ENCODE results near the gene ERCC6L2.

The ERCC6L2 gene

GRCh38 chr9:95977371-95977770 is 101.9 kb downstream of the ERCC6L2 start:
- DNase-seq: no peak

GRCh38 chr9:95978106-95978505 is 102.6 kb downstream of the ERCC6L2 start:
- no peak for DNase-seq

- no peak for DNase-seq
Measured at GRCh38 chr9:95979446-95979845, 104.0 kb downstream of the ERCC6L2 start.

- no peak for DNase-seq
Measured at GRCh38 chr9:95980262-95981125, 105.0 kb downstream of the ERCC6L2 start.

- DNase-seq: peak in 2 of 56 donors; percentile 5 to 7
Measured at GRCh38 chr9:95981761-95982390, 106.4 kb downstream of the ERCC6L2 start.

GRCh38 chr9:95985440-95986055 is 110.1 kb downstream of the ERCC6L2 start:
- DNase-seq: no peak

GRCh38 chr9:95989297-95989696 is 113.8 kb downstream of the ERCC6L2 start:
- DNase-seq: no peak

- DNase-seq: no peak
Measured at GRCh38 chr9:95991326-95991725, 115.8 kb downstream of the ERCC6L2 start.

- DNase-seq: no peak
Measured at GRCh38 chr9:95992536-95992935, 117.0 kb downstream of the ERCC6L2 start.

GRCh38 chr9:95993337-95993736 is 117.8 kb downstream of the ERCC6L2 start:
- no peak for DNase-seq

- DNase-seq: no peak
Measured at GRCh38 chr9:95999390-95999789, 123.9 kb downstream of the ERCC6L2 start.

GRCh38 chr9:96004379-96004778 is 128.9 kb downstream of the ERCC6L2 start:
- no peak for DNase-seq

- no peak for DNase-seq
Measured at GRCh38 chr9:96006296-96006879, 130.9 kb downstream of the ERCC6L2 start.

GRCh38 chr9:96006961-96007360 is 131.5 kb downstream of the ERCC6L2 start:
- no peak for DNase-seq

GRCh38 chr9:96008502-96009222 is 133.2 kb downstream of the ERCC6L2 start:
- DNase-seq: no peak

- no peak for DNase-seq
Measured at GRCh38 chr9:96009223-96009602, 133.7 kb downstream of the ERCC6L2 start.

GRCh38 chr9:96009690-96010472 is 134.4 kb downstream of the ERCC6L2 start:
- DNase-seq: no peak

- DNase-seq: no peak
Measured at GRCh38 chr9:96014078-96014477, 138.6 kb downstream of the ERCC6L2 start.

- no peak for DNase-seq
Measured at GRCh38 chr9:96015876-96016686, 140.6 kb downstream of the ERCC6L2 start.

Measured in nucleus accumbens (tissue), 56 donors.